ENCODE data around the gene KPNA3. TPM values are rescaled to one million over a fixed set of nuclear protein-coding genes. Genes with fewer than 3 reads are reported as not detected.

Gene KPNA3, protein sequence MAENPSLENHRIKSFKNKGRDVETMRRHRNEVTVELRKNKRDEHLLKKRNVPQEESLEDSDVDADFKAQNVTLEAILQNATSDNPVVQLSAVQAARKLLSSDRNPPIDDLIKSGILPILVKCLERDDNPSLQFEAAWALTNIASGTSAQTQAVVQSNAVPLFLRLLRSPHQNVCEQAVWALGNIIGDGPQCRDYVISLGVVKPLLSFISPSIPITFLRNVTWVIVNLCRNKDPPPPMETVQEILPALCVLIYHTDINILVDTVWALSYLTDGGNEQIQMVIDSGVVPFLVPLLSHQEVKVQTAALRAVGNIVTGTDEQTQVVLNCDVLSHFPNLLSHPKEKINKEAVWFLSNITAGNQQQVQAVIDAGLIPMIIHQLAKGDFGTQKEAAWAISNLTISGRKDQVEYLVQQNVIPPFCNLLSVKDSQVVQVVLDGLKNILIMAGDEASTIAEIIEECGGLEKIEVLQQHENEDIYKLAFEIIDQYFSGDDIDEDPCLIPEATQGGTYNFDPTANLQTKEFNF
- 100 to 1,000 TPM; 127 to 157 (median 147) TPM for total RNA-seq
- 100 to 1,000 TPM in 1 of 3 donors, 10 to 100 TPM in 2; 32.3 to 114 (median 69.5) TPM for polyA plus RNA-seq
- long read RNA-seq, donor 1, full-length matches to known transcripts, result 100 of 114 reads
- long read RNA-seq, donor 1, partial matches to known transcripts, result 6 of 114 reads
- long read RNA-seq, donor 1, other reads (novel, unspliced or antisense), result 8 of 114 reads
- long read RNA-seq, donor 2, full-length matches to known transcripts, result 262 of 298 reads
- long read RNA-seq, donor 2, partial matches to known transcripts, result 15 of 298 reads
- long read RNA-seq, donor 2, other reads (novel, unspliced or antisense), result 21 of 298 reads

GRCh38 chr13:49792550-49793324, at the start of gene KPNA3:
Gene KPNA3, minus strand, starts transcription at chr13:49792682. Its CDS starts 176 bp downstream, at chr13:49792506.
- Histone ChIP-seq H3K36me3 (ENCODE audit: insufficient read depth in 1 of 2, low read depth in 1 of 2) (peaks cover 0 to 3% of the 10 kb centered on the region in 2 donors), H3K27me3 (ENCODE audit: insufficient read depth in 3 of 3, low read length in 2 of 3) (no peaks in the 10 kb centered on the region), H3K9me3 (no peaks in the 10 kb centered on the region), H3K4me3 (peak within 1 kb of the TSS; percentile 95), H3K27ac (peak within 1 kb of the TSS; percentile 97), H3K4me1 (peaks cover 33% of the 10 kb centered on the region)
- 0 to 1% (median 0%) methylated on average over 47 to 70 of the region's 71 CpGs for WGBS, 3 donors
- TF ChIP-seq, protein P1, sequence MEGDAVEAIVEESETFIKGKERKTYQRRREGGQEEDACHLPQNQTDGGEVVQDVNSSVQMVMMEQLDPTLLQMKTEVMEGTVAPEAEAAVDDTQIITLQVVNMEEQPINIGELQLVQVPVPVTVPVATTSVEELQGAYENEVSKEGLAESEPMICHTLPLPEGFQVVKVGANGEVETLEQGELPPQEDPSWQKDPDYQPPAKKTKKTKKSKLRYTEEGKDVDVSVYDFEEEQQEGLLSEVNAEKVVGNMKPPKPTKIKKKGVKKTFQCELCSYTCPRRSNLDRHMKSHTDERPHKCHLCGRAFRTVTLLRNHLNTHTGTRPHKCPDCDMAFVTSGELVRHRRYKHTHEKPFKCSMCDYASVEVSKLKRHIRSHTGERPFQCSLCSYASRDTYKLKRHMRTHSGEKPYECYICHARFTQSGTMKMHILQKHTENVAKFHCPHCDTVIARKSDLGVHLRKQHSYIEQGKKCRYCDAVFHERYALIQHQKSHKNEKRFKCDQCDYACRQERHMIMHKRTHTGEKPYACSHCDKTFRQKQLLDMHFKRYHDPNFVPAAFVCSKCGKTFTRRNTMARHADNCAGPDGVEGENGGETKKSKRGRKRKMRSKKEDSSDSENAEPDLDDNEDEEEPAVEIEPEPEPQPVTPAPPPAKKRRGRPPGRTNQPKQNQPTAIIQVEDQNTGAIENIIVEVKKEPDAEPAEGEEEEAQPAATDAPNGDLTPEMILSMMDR (IDR thresholded peaks at IDR 0.05), result no peak
- intact Hi-C loops (cut with DNase I), result loop anchor here (1.0 to 10.0 kb wide), 5 partner anchors 34 to 1792 kb away; partner anchors contain the start of genes EBPL (in 1 of the 2) and WDFY2 (in 1 of the 2)
- ATAC-seq, result peak; percentile 93 to 95 (median 94)
- peak; percentile 95 to 98 for DNase-seq

GRCh38 chr13:49841964-49842363, 49.5 kb upstream of the KPNA3 start:
- Histone ChIP-seq H3K4me1 (no peaks in the 10 kb centered on the region), H3K4me3 (no peak overlapping the region), H3K9me3 (no peaks in the 10 kb centered on the region), H3K36me3 (ENCODE audit: insufficient read depth in 1 of 2, low read depth in 1 of 2) (no peaks in the 10 kb centered on the region), H3K27ac (no peak overlapping the region), H3K27me3 (ENCODE audit: insufficient read depth in 3 of 3, low read length in 2 of 3) (no peaks in the 10 kb centered on the region)
- ATAC-seq (no peak), DNase-seq (no peak)
- TF ChIP-seq, protein P1 (IDR thresholded peaks at IDR 0.05), result no peak
- intact Hi-C loops (cut with DNase I), result loop anchor here in 1 of 2 donors (10.0 kb wide), 1 partner anchor 537 kb away; no protein-coding TSS in a partner anchor
- WGBS, 3 donors, result 49 to 64% (median 53%) methylated on average over 2 of the region's 2 CpGs

- H3K36me3 ChIP-seq (ENCODE audit: insufficient read depth in 1 of 2, low read depth in 1 of 2), result no peaks in the 10 kb centered on the region
- no peaks in the 10 kb centered on the region for H3K4me1 ChIP-seq
- no peak for ATAC-seq
- WGBS, 3 donors, result 94 to 100% (median 97%) methylated on average over 3 of the region's 3 CpGs
- H3K27me3 ChIP-seq (ENCODE audit: insufficient read depth in 3 of 3, low read length in 2 of 3), result no peaks in the 10 kb centered on the region
- no peak for DNase-seq
- no peaks in the 10 kb centered on the region for H3K9me3 ChIP-seq
- H3K4me3 ChIP-seq, result no peak overlapping the region
- intact Hi-C loops (cut with DNase I), result loop anchor here in 1 of 2 donors (10.0 kb wide), 1 partner anchor 536 kb away; no protein-coding TSS in a partner anchor
- H3K27ac ChIP-seq, result no peak overlapping the region
- TF ChIP-seq, protein P1 (IDR thresholded peaks at IDR 0.05), result no peak
Observed at GRCh38 chr13:49840675-49841074, 48.2 kb upstream of the KPNA3 start.

DNA sequence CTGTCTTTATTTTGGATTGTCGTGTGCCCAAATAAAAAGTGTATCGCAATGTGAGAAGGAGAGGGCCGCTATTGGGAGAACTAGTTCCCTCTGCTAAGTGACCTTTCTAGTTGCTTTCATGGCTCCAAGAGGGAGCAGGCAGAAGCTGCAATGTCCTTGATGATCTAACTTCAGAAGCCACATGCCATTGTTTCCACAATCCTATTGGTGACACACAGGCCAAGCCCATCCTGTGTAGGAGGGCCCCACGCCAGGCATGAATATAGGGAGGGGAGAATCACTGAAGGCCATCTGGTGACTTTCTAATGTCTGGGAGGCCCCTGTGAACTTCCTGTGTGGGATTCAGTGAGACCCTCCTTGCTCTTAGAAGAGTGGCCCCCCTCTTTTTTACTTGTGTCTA, 47.8 kb upstream of the KPNA3 start:
- WGBS, 3 donors, result 83 to 95% (median 90%) methylated on average over 4 of the region's 4 CpGs
- TF ChIP-seq, protein P1 (IDR thresholded peaks at IDR 0.05), result no peak

More for the DNA sequence above, 47.8 kb upstream of the KPNA3 start:
- no peaks in the 10 kb centered on the region for H3K4me1 ChIP-seq
- ATAC-seq (no peak), DNase-seq (no peak)
- no peak overlapping the region for H3K27ac ChIP-seq
- intact Hi-C loops (cut with DNase I), result loop anchor here in 1 of 2 donors (10.0 kb wide), 1 partner anchor 535 kb away; no protein-coding TSS in a partner anchor
- H3K9me3 ChIP-seq, result no peaks in the 10 kb centered on the region
- H3K4me3 ChIP-seq, result no peak overlapping the region
- no peaks in the 10 kb centered on the region for H3K27me3 ChIP-seq (ENCODE audit: insufficient read depth in 3 of 3, low read length in 2 of 3)
- no peaks in the 10 kb centered on the region for H3K36me3 ChIP-seq (ENCODE audit: insufficient read depth in 1 of 2, low read depth in 1 of 2)
